ENCODE measurements around the gene GATB.

GRCh38 chr4:151725087-151725486 lies 35.7 kb downstream of the GATB start:
- TF ChIP-seq CTCF (conservative IDR thresholded peaks at IDR 0.05 in 1 of 2, IDR thresholded peaks at IDR 0.05 in 1 of 2; ENCODE audit: extremely low read depth in 1 of 2, insufficient read depth in 1 of 2, low read depth in 1 of 2, low read length in 2 of 2) (no peak), EZH2 (IDR thresholded peaks at IDR 0.05; ENCODE audit: borderline replicate concordance, low read length) (no peak)
